Right lobe of liver (tissue), 6 donors: ENCODE measurements around the gene SLC46A3. TPM values are rescaled to one million over a fixed set of nuclear protein-coding genes. Genes with fewer than 3 reads are reported as not detected.
A peak's percentile ranks its signal among the peaks of the same experiment; 100 is the strongest.

Experiments
- ATAC-seq, 4 donors: fragments of 200-7000 bp; cut with Tn5 transposase; one replicate each; pipeline ENCODE4 v1.9.1; 2020; ENCODE audit warnings: mild to moderate bottlenecking in 4 of 4, moderate library complexity in 4 of 4
- DNase-seq, 3 donors: peaks; one replicate each; pipeline ENCODE4 v3.0.0-alpha.2; 2020
- H3K27ac ChIP-seq, 3 donors: fragments of 200-600 bp; one replicate each; pipeline ENCODE4 v1.8.0; 2022
- H3K27me3 ChIP-seq, 2 donors: fragments of 200-600 bp; one replicate each; pipeline ENCODE4 v1.8.0; 2022
- H3K36me3 ChIP-seq, 4 donors: fragments of 200-600 bp; sonication (generic) in 1 of 4; one replicate each; pipeline versions ENCODE4 v1.5.1 to v1.8.0; 2017 to 2022; ENCODE audit warnings: control low read depth in 1 of 4
- H3K4me1 ChIP-seq, 4 donors: fragments of 200-600 bp; sonication (generic) in 1 of 4; one replicate each; pipeline versions ENCODE4 v1.5.1 to v1.8.0; 2017 to 2022; ENCODE audit warnings: control low read depth in 1 of 4
- H3K4me3 ChIP-seq, 3 donors: fragments of 200-600 bp; one replicate each; pipeline ENCODE4 v1.8.0; 2022
- H3K9me3 ChIP-seq, 4 donors: fragments of 200-600 bp; sonication (generic) in 1 of 4; one replicate each; pipeline versions ENCODE4 v1.5.1 to v1.8.0; 2017 to 2022; ENCODE audit warnings: control low read depth in 1 of 4
- POLR2A ChIP-seq: fragments of 450-650 bp; IDR thresholded peaks from one replicate; pipeline ENCODE4 v1.6.1; 2017; ENCODE audit warnings: antibody characterized with exemption, mild to moderate bottlenecking
- WGBS: methylation state at CpG from one replicate; pipeline ENCODE4 v1.1.6; 2018; ENCODE audit warnings: low coverage, low lambda C conversion rate; ENCODE audit not compliant: insufficient coverage; ENCODE audit errors: missing lambda C conversion rate; 5-methylcytosine and 5-hydroxymethylcytosine counted together
- intact Hi-C, 2 donors: fragments of 100-400 bp; cut with DNase I; formaldehyde crosslinking; loops; one replicate each; pipeline versions ENCODE4 v1.11.2 to v1.14.1; 2022
- total RNA-seq, 6 experiments: library from RNA; depleted of rRNA in 2 of 6; stranded (reverse); fragments of >200 nt in 2 of 6; fragmentation: NEBNext Ultra II Directional in 3 of 6; extraction: Animal tissue kit (Norgen Biotek cat#: 25700) in 3 of 6; gene quantifications; one replicate each; pipeline versions ENCODE4 v1.1.0 to v1.2.4, GENCODE V29; 2016 to 2023
- TF ChIP-seq, protein P1 (sequence below), 4 donors: fragments of 200-600 bp in 3 of 4; fragments of 450-650 bp in 1 of 4; IDR thresholded peaks; one replicate each; pipeline versions ENCODE4 v1.5.1 to v1.8.0; 2016 to 2022; ENCODE audit warnings: antibody characterized with exemption in 4 of 4, mild to moderate bottlenecking in 2 of 4
- donor health status: DM: no; HTN: yes; CAD: no.
- donor health status: DM: no; HTN: no; CAD: no.
- donor health status: DM: no; HTN: no; CAD: no.
- donor health status: DM: no; HTN: yes; CAD: no.
- donor health status: DM: no; HTN: yes; CAD: no.

SLC46A3 gene
- total RNA-seq, 6 experiments from 2014 or later = 33.9 to 60.9 (median 43.0) TPM

DNA sequence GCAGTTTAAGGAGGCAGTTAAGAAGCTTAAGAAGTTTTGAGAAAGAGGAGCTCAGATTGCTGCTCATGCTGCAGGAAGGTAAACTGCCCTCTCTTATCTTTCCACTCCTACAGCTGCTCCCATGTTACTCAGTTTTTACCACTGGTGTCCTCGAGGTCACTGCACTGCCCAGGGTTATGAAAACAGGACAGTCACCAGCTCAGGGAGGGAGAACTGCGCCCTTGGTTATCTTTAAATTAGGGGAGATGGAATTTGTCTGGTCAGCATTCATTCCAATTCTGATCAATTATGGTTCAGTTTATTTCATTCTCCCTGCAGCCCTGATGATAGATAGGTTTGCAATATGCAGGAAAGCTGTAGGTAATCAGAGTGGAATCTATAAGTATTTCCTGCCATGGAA lies 10.8 kb upstream of the SLC46A3 start:
- WGBS = 13% methylated on average over 1 of the region's 2 CpGs
- Histone ChIP-seq H3K27me3 (no peaks in the 10 kb centered on the region), H3K27ac (peak overlapping the region in 2 of 3 donors; percentile 58 to 68), H3K36me3 (no peaks in the 10 kb centered on the region), H3K9me3 (no peaks in the 10 kb centered on the region), H3K4me3 (no peak overlapping the region), H3K4me1 (peaks cover 0 to 24% (median 8%) of the 10 kb centered on the region in 4 donors)
- TF ChIP-seq, protein P1, sequence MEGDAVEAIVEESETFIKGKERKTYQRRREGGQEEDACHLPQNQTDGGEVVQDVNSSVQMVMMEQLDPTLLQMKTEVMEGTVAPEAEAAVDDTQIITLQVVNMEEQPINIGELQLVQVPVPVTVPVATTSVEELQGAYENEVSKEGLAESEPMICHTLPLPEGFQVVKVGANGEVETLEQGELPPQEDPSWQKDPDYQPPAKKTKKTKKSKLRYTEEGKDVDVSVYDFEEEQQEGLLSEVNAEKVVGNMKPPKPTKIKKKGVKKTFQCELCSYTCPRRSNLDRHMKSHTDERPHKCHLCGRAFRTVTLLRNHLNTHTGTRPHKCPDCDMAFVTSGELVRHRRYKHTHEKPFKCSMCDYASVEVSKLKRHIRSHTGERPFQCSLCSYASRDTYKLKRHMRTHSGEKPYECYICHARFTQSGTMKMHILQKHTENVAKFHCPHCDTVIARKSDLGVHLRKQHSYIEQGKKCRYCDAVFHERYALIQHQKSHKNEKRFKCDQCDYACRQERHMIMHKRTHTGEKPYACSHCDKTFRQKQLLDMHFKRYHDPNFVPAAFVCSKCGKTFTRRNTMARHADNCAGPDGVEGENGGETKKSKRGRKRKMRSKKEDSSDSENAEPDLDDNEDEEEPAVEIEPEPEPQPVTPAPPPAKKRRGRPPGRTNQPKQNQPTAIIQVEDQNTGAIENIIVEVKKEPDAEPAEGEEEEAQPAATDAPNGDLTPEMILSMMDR (IDR thresholded peaks at IDR 0.05) = no peak
- TF ChIP-seq POLR2A = no peak
- intact Hi-C loops = no loop called here
- peak; percentile 39 to 70 (median 68) for DNase-seq
- peak; percentile 95 to 97 (median 96) for ATAC-seq

DNA sequence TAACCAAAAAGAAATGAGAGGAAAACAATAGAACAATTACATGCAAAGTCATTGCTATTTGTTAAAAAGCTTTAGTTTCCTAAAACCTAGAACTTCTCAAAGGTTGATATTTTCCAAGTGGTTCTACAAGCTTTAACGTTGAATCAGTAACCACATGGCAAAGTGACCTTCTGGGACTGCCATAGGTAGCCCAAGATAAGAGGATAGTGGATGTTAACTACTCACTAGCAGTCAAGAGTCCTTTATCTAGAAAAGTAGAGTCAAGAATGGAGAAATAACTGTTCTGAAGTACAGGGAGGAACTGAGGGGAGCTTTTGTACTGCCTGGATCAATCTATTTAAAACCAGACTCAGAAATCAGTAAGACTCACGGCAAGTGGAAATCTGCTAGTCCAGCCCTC lies 9.9 kb upstream of the SLC46A3 start:
- 56% methylated on average over 2 of the region's 2 CpGs for WGBS
- TF ChIP-seq, protein P1 (IDR thresholded peaks at IDR 0.05) = no peak
- TF ChIP-seq POLR2A = no peak
- ATAC-seq = no peak
- Histone ChIP-seq H3K27ac (peak overlapping the region in 2 of 3 donors; percentile 58 to 68), H3K4me3 (no peak overlapping the region), H3K4me1 (peaks cover 0 to 28% (median 8%) of the 10 kb centered on the region in 4 donors), H3K9me3 (no peaks in the 10 kb centered on the region), H3K27me3 (no peaks in the 10 kb centered on the region), H3K36me3 (no peaks in the 10 kb centered on the region)
- intact Hi-C loops = no loop called here
- DNase-seq = no peak

DNA sequence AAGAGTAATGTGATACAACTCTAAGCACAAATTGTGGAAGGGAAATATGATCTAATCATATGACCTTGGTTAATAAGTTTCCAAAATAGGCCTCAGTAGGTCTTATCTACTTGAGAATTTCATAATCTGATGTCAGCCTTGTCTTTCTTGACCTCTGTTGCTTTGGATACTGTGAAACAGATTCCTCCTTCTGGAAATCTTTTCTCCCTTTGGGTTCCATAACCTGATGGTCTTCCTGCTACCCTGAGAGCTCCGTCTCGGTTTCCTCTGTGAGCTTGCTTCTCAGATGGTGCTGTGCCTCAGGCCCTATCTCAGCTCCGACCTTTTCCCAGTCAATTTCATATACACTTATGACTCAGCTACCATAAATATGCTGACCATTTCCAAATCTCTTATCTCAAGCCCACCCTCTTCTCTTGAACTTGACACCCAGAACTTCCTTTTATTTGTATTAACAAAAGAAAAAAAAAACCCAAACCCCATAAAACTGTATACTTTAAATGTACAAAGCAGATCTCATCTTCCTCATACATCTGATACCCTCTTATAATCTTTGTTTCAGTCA lies 6.4 kb upstream of the SLC46A3 start:
- Histone ChIP-seq H3K36me3 (no peaks in the 10 kb centered on the region), H3K4me1 (peaks cover 0 to 28% (median 8%) of the 10 kb centered on the region in 4 donors), H3K27ac (no peak overlapping the region), H3K27me3 (no peaks in the 10 kb centered on the region), H3K4me3 (no peak overlapping the region), H3K9me3 (no peaks in the 10 kb centered on the region)
- ATAC-seq (peak; percentile 12 to 43 (median 29)), DNase-seq (no peak)
- intact Hi-C loops = no loop called here
- TF ChIP-seq POLR2A = no peak
- TF ChIP-seq, protein P1 (IDR thresholded peaks at IDR 0.05) = no peak
- WGBS = 73% methylated on average over 3 of the region's 3 CpGs

DNA sequence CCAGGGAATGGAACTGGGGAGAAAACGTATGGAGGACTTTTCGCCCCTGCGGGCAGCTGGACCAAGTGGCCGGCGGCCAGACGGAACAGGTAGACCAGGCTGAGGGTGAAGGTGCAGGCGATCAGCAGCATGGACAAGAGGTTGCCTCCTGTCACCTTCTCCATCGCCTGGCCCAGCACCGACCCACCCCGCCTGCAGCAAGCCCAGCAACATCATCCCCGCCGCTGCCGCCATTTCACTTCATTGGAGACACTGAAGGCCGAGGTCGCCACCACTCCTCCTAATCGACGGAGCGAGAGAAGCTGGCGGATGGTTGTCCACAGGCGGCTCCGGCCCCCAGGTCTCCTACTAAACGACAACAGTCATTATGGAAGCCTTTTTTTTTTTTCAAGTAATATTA lies 5.0 kb upstream of the SLC46A3 start:
- ATAC-seq = no peak
- no peak overlapping the region for H3K27ac ChIP-seq

More for the DNA sequence above, 5.0 kb upstream of the SLC46A3 start:
- Histone ChIP-seq H3K4me3 (no peak overlapping the region), H3K36me3 (no peaks in the 10 kb centered on the region), H3K27me3 (no peaks in the 10 kb centered on the region), H3K4me1 (peaks cover 0 to 15% (median 7%) of the 10 kb centered on the region in 4 donors), H3K9me3 (no peaks in the 10 kb centered on the region)
- TF ChIP-seq, protein P1 (IDR thresholded peaks at IDR 0.05) = no peak
- TF ChIP-seq POLR2A = no peak
- no peak for DNase-seq
- 89% methylated on average over 4 of the region's 22 CpGs for WGBS
- intact Hi-C loops = no loop called here
